Activated T-helper 2 cell treated with anti-CD3 and anti-CD28 coated beads, Interferon-gamma antibody, Interleukin-2, Interleukin-4, amounts not matched to agents 10 μg/mL and 5 μg/mL and 100 μg/mL, durations not matched to agents 14 hours and 24 hours and 36 hours (primary cell): ENCODE data around the gene SENP5. TPM values are rescaled to one million over a fixed set of nuclear protein-coding genes. Genes with fewer than 3 reads are reported as not detected.

ENCODE experiments used
- DNase-seq: peaks from one replicate; pipeline ENCODE4 v3.0.0; 2021; ENCODE audit warnings: low spot score
- H3K27ac Mint-ChIP-seq: one replicate; pipeline ENCODE4 v1.8.0; 2021; ENCODE audit warnings: mixed read lengths
- H3K27me3 Mint-ChIP-seq: one replicate; pipeline ENCODE4 v1.8.0; 2021; ENCODE audit warnings: low read depth, mixed read lengths
- H3K36me3 Mint-ChIP-seq: one replicate; pipeline ENCODE4 v1.8.0; 2021; ENCODE audit warnings: low read depth, mixed read lengths
- H3K4me1 Mint-ChIP-seq: one replicate; pipeline ENCODE4 v1.8.0; 2021; ENCODE audit warnings: low read depth, mixed read lengths
- H3K4me3 Mint-ChIP-seq: one replicate; pipeline ENCODE4 v1.8.0; 2021; ENCODE audit warnings: low read depth, mild to moderate bottlenecking, moderate library complexity, mixed read lengths
- H3K9me3 Mint-ChIP-seq: one replicate; pipeline ENCODE4 v1.8.0; 2021; ENCODE audit warnings: mixed read lengths
- intact Hi-C: fragments of 100-400 bp; cut with micrococcal nuclease; formaldehyde crosslinking; loops from one replicate; pipeline ENCODE4 v1.15.1; 2023
- total RNA-seq: library from RNA; stranded (reverse); gene quantifications from 2 replicates; pipeline ENCODE4 v1.2.3, GENCODE V29; 2022

Gene SENP5
- total RNA-seq, 1 donor from 2014 or later = 46.9 TPM

DNA sequence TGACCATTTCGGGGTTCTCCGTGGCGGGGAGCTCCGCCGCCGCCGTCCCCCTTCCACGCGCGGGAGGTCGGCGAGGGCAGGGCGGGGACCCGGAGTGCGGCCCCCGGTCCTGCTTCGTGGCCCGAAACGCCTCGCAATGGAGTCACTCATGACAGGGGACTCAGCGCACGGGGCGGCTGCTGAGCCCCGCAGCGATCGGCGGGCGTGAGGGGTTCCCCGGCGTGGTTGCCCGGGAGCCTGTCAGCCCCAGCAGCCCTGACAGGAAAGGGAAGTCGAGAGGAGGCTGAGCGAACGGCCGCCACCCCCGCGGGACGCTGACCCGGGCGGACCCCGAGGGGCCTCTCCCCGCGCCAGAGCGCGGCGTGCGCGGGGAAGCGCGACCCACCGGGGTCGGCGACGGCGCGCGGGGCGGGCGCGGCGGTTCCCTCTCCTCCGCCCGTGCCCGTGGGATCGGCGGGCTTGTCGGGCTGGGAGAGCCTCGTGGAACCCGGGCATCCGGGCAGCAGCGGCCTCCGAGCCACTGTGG lies 101.5 kb downstream of the SENP5 start:
- DNase-seq = peak; percentile 48
- H3K27me3 Mint-ChIP-seq = peaks cover 6% of the 10 kb centered on the region
- peak overlapping the region; percentile 84 for H3K4me3 Mint-ChIP-seq
- peak overlapping the region; percentile 76 for H3K27ac Mint-ChIP-seq
- H3K4me1 Mint-ChIP-seq = peaks cover 12% of the 10 kb centered on the region
- intact Hi-C loops = loop anchor here (1.0 to 10.0 kb wide), 3 partner anchors 26 to 434 kb away; partner anchors contain the start of gene NCBP2
- H3K9me3 Mint-ChIP-seq = peaks cover 9% of the 10 kb centered on the region
- H3K36me3 Mint-ChIP-seq = peaks cover 28% of the 10 kb centered on the region

DNA sequence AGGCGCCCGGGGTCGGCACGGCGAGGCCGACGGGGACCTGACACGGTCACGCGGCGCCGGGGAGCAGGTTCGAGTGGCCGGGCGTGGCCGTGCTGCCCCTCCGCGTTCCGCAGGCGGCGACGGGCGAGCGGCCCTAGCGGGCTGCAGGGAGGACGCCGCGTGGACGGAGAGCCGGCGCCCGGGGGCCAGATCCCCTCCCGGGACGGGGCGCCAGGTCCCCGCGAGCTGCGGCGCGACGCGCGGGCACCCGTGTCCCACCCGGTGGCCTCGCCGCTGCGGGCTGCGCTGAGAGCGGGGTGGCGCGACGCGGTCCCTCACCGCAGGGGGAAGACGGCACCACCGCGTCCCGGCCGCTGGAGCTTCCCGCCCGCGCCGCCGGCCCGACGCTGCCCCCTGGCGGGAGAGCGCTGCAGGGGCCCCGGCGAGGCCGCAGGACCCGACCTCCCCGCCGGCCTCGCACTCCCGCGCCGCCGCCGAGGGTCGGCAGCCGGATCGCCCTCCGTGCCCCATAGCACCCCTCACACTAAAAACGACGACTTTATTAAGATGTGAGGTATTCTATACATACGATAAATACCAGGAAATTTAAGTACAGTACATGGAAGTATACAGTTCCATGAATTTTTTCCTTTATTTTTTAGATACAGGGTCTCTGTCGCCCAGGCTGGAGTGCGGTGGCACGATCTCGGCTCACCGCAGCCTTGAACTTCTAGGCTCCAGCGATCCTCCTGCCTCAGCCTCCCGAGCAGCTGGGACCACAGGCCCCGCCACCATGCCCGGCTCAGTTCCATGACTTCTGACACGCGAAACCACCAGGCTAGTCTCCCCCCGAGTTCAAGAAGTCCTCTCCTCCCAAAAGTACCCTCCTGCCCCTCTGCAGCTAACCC lies 102.2 kb downstream of the SENP5 start:
- Mint-ChIP-seq H3K36me3 (peaks cover 28% of the 10 kb centered on the region), H3K27me3 (peaks cover 6% of the 10 kb centered on the region), H3K4me1 (peaks cover 11% of the 10 kb centered on the region), H3K9me3 (peaks cover 9% of the 10 kb centered on the region), H3K4me3 (peak overlapping the region; percentile 80), H3K27ac (peak overlapping the region; percentile 74)
- peak; percentile 63 for DNase-seq
- intact Hi-C loops = loop anchor here (1.0 to 10.0 kb wide), 3 partner anchors 27 to 435 kb away; partner anchors contain the start of gene NCBP2

DNA sequence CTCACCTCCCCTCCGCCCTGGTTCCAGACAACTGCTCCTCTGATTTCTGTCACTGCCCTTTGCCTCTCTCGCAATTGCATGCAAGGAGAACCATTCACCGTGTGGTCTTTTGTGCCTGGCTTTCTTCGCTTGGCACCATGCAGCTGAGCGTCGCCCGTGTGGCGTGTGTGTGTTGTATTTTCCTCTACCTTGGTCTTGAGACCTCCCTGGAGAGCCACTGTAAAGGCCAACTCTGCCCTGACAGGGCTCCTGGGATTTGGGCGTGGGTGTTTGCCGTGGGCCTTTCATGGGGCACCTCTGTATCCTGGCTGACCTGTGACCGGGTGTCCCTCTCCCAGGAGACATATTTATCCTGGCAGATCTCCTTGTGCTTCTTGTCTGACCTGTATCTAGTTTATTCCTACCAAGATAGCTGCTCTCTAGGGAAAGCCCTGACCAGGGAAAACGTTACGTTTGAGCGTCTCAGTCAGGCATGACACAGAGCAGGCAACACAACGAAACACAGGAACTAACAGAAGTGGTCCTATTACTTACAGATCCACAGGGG lies 102.9 kb downstream of the SENP5 start:
- Mint-ChIP-seq H3K27ac (peak overlapping the region; percentile 74), H3K27me3 (peaks cover 6% of the 10 kb centered on the region), H3K36me3 (peaks cover 21% of the 10 kb centered on the region), H3K4me1 (peaks cover 11% of the 10 kb centered on the region), H3K4me3 (peak overlapping the region; percentile 80), H3K9me3 (peaks cover 5% of the 10 kb centered on the region)
- DNase-seq = no peak
- intact Hi-C loops = no loop called here

GRCh38 chr3:196971094-196971698 lies 103.5 kb downstream of the SENP5 start:
- H3K36me3 Mint-ChIP-seq = peaks cover 15% of the 10 kb centered on the region
- H3K27me3 Mint-ChIP-seq = peaks cover 6% of the 10 kb centered on the region
- no peaks in the 10 kb centered on the region for H3K9me3 Mint-ChIP-seq
- no peak for DNase-seq
- H3K4me3 Mint-ChIP-seq = peak overlapping the region; percentile 21
- peak overlapping the region; percentile 22 for H3K27ac Mint-ChIP-seq
- intact Hi-C loops = no loop called here
- peaks cover 11% of the 10 kb centered on the region for H3K4me1 Mint-ChIP-seq

- H3K4me1 Mint-ChIP-seq = peaks cover 8% of the 10 kb centered on the region
- no peaks in the 10 kb centered on the region for H3K36me3 Mint-ChIP-seq
- H3K27me3 Mint-ChIP-seq = peaks cover 6% of the 10 kb centered on the region
- DNase-seq = no peak
- H3K27ac Mint-ChIP-seq = no peak overlapping the region
- H3K4me3 Mint-ChIP-seq = no peak overlapping the region
- intact Hi-C loops = no loop called here
- H3K9me3 Mint-ChIP-seq = no peaks in the 10 kb centered on the region
Measured at GRCh38 chr3:196974661-196975060, 106.9 kb downstream of the SENP5 start.

DNA sequence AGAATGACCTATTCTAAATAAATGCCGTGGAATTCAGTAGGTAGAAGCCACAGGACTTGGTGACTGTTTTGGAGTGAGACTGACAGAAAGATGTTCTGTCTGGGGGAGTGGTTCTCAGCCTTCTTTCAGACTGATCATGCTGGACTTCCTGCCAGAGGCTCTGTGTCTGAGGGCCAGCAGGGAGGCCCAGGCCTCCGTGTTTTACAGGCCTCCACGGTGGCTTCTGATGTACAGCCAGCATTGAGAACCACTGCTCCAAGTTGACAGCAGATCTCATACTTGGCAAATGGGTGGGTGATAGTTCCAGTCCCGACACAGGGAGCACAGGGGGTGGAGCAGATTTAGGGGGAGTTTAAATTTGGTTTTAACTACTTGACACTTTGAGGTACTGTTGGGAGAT lies 107.6 kb downstream of the SENP5 start:
- Mint-ChIP-seq H3K9me3 (no peaks in the 10 kb centered on the region), H3K27ac (no peak overlapping the region), H3K36me3 (no peaks in the 10 kb centered on the region), H3K27me3 (peaks cover 3% of the 10 kb centered on the region), H3K4me3 (no peak overlapping the region), H3K4me1 (peaks cover 7% of the 10 kb centered on the region)
- intact Hi-C loops = no loop called here
- no peak for DNase-seq

- H3K27ac Mint-ChIP-seq = no peak overlapping the region
Measured at GRCh38 chr3:196976941-196977340, 109.2 kb downstream of the SENP5 start.

DNA sequence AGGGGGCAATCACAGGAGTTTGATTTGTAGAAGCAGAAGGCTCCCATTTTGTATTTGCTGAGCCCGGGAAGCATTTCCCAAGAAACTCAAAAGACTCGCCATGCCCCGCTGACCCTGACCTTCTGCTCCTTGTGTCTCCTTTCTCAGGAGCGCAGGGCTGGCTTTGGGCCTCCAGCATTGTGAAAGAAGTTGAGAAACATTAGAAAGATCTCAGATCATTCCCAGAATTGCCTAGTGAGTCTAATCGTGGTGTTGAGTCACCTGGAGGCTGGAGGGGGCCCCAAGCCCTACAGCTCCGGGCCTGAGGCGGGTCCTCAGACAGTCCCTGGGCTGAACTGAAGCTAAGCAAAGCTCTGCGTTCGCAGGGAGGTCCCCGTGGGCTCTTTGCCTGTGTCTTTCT lies 111.8 kb downstream of the SENP5 start:
- no peak overlapping the region for H3K4me3 Mint-ChIP-seq
- peaks cover 7% of the 10 kb centered on the region for H3K36me3 Mint-ChIP-seq
- H3K27me3 Mint-ChIP-seq = peaks cover 10% of the 10 kb centered on the region
- no peak for DNase-seq
- H3K27ac Mint-ChIP-seq = no peak overlapping the region
- H3K4me1 Mint-ChIP-seq = peaks cover 5% of the 10 kb centered on the region
- intact Hi-C loops = loop anchor here (2.0 kb wide), 1 partner anchor 207 kb away; no protein-coding TSS in a partner anchor
- H3K9me3 Mint-ChIP-seq = peaks cover 16% of the 10 kb centered on the region

More at GRCh38 chr3:196976941-196977340, 109.2 kb downstream of the SENP5 start:
- H3K4me3 Mint-ChIP-seq = no peak overlapping the region
- no peaks in the 10 kb centered on the region for H3K36me3 Mint-ChIP-seq
- peaks cover 4% of the 10 kb centered on the region for H3K27me3 Mint-ChIP-seq
- intact Hi-C loops = no loop called here
- no peak for DNase-seq
- H3K4me1 Mint-ChIP-seq = peaks cover 5% of the 10 kb centered on the region
- peaks cover 6% of the 10 kb centered on the region for H3K9me3 Mint-ChIP-seq

DNA sequence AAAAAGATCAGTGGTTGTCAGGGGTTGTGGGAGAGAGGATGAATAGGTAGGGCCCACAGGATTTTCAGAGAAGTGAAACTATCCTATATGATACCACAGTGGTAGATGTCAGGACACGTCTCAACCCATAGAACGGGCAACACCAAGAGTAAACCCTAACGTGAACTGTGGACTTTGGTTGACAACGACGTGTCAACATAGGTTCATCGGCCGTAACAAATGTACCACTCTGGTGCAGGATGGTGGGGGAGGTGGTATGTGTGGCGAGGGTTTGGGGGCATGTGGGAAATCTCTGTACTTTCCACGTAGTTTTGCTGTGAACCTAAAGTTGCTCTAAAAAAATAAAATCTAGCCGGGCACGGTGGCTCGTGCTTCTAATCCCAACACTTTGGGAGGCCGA lies 113.9 kb downstream of the SENP5 start:
- no peak overlapping the region for H3K27ac Mint-ChIP-seq
- H3K4me1 Mint-ChIP-seq = peaks cover 5% of the 10 kb centered on the region
- H3K4me3 Mint-ChIP-seq = no peak overlapping the region

GRCh38 chr3:196983186-196983585 lies 115.5 kb downstream of the SENP5 start:
- Mint-ChIP-seq H3K36me3 (peaks cover 7% of the 10 kb centered on the region), H3K4me3 (no peak overlapping the region)

More for the DNA sequence above, 113.9 kb downstream of the SENP5 start:
- peaks cover 16% of the 10 kb centered on the region for H3K9me3 Mint-ChIP-seq
- intact Hi-C loops = no loop called here
- peaks cover 10% of the 10 kb centered on the region for H3K27me3 Mint-ChIP-seq
- DNase-seq = no peak
- peaks cover 7% of the 10 kb centered on the region for H3K36me3 Mint-ChIP-seq

More at GRCh38 chr3:196983186-196983585, 115.5 kb downstream of the SENP5 start:
- intact Hi-C loops = no loop called here
- Mint-ChIP-seq H3K27me3 (peaks cover 10% of the 10 kb centered on the region), H3K27ac (no peak overlapping the region), H3K4me1 (peaks cover 5% of the 10 kb centered on the region), H3K9me3 (peaks cover 16% of the 10 kb centered on the region)
- DNase-seq = no peak
